Measurements from ENCODE around the gene CST8. TPM values are rescaled to one million over a fixed set of nuclear protein-coding genes. Genes with fewer than 3 reads are reported as not detected.

The CST8 gene
- total RNA-seq, 2 experiments from 2014 or later, result not detected

GRCh38 chr20:23532533-23532932 lies 41.6 kb downstream of the CST8 start:
- intact Hi-C loops (cut with micrococcal nuclease; ENCODE audit: unreplicated experiment), result no loop called here
- Histone ChIP-seq H3K27ac (ENCODE audit: low read depth, low read length, poor library complexity, severe bottlenecking) (no peak overlapping the region), H3K4me3 (ENCODE audit: low read depth, low read length, poor library complexity, severe bottlenecking) (no peak overlapping the region), H3K4me2 (ENCODE audit: low read length) (no peak overlapping the region), H2AFZ (ENCODE audit: low read length) (no peak overlapping the region), H3K36me3 (ENCODE audit: insufficient read depth, low read length) (no peaks in the 10 kb centered on the region), H3K4me1 (ENCODE audit: insufficient read depth, low read length, poor library complexity, severe bottlenecking) (no peaks in the 10 kb centered on the region), H3K79me2 (ENCODE audit: insufficient read depth, low read depth, low read length) (no peaks in the 10 kb centered on the region), H3K9me3 (ENCODE audit: low read length) (no peaks in the 10 kb centered on the region), H3K9me2 (ENCODE audit: insufficient read depth, low read length) (no peaks in the 10 kb centered on the region), H4K20me1 (ENCODE audit: insufficient read depth, low read length) (no peaks in the 10 kb centered on the region)
- DNase-seq (ENCODE audit: low spot score), result no peak
- TF ChIP-seq EZH2phosphoT487 (IDR thresholded peaks at IDR 0.05; ENCODE audit: borderline replicate concordance, low read depth, low read length), result no peak
- TF ChIP-seq CTCF (conservative IDR thresholded peaks at IDR 0.05; ENCODE audit: low read length), result no peak
- no TSS peak for BruUV-seq (replicated peaks)
- CTCF ChIA-PET (ENCODE audit: unreplicated experiment), result no interaction called here
- POLR2A ChIA-PET, result no interaction called here

- POLR2A ChIA-PET, result no interaction called here
- TF ChIP-seq EZH2phosphoT487 (IDR thresholded peaks at IDR 0.05; ENCODE audit: borderline replicate concordance, low read depth, low read length) (no peak), CTCF (conservative IDR thresholded peaks at IDR 0.05; ENCODE audit: low read length) (no peak)
Measured at GRCh38 chr20:23533161-23533560, 42.2 kb downstream of the CST8 start.

DNA sequence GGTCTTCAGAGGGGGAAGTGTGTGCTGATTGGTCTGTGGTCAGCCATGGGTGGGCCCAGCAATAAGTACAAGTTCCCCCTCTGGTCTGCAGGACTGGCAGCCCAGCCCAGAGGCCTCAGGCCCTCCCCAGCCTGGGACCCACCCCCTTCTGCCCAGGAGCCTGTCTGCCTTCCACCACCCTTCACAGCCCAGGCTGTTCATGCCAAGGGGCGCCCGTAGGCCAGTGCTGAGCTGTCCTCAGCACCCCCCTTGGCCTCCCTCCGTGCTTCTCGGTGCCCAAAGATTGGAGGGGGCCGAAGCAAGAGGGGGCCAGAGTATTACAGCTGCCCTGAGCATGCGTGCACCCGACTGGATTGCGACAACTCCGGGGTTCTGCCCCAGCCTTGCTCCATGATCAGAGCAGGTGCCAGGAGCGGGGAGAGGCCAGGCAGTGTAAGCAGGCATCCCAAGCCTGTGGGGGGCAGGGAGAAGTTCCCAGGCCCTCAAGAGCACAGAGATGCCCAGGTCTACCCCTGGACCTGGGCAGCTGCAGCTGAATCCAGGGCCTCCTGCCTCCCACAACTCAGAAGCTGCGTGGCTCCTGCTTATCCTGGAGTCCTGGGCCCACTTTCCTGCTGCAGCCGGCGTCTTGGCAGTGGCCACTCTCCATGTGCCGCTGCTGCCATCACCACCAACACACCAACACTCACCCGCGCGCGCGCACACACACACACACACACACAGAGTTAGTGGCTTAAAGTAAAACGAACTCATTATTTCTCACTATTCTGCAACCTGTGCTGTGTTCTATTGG lies 44.1 kb downstream of the CST8 start:
- H3K9me3 ChIP-seq (ENCODE audit: low read length), result no peaks in the 10 kb centered on the region
- H3K4me1 ChIP-seq (ENCODE audit: insufficient read depth, low read length, poor library complexity, severe bottlenecking), result no peaks in the 10 kb centered on the region
- TF ChIP-seq EZH2phosphoT487 (IDR thresholded peaks at IDR 0.05; ENCODE audit: borderline replicate concordance, low read depth, low read length) (no peak), CTCF (conservative IDR thresholded peaks at IDR 0.05; ENCODE audit: low read length) (no peak)
- intact Hi-C loops (cut with micrococcal nuclease; ENCODE audit: unreplicated experiment), result no loop called here
- no peak overlapping the region for H3K4me2 ChIP-seq (ENCODE audit: low read length)
- H2AFZ ChIP-seq (ENCODE audit: low read length), result no peak overlapping the region
- DNase-seq (ENCODE audit: low spot score), result no peak
- H3K36me3 ChIP-seq (ENCODE audit: insufficient read depth, low read length), result no peaks in the 10 kb centered on the region
- ChIA-PET POLR2A (interaction anchor here (0.6 kb wide), 1 partner anchor 35 kb away, joined by 3 read pairs; no protein-coding TSS in a partner anchor), CTCF (ENCODE audit: unreplicated experiment) (no interaction called here)
- H4K20me1 ChIP-seq (ENCODE audit: insufficient read depth, low read length), result no peaks in the 10 kb centered on the region
- no TSS peak for BruUV-seq (replicated peaks)
- no peak overlapping the region for H3K4me3 ChIP-seq (ENCODE audit: low read depth, low read length, poor library complexity, severe bottlenecking)
- no peaks in the 10 kb centered on the region for H3K9me2 ChIP-seq (ENCODE audit: insufficient read depth, low read length)
- no peaks in the 10 kb centered on the region for H3K79me2 ChIP-seq (ENCODE audit: insufficient read depth, low read depth, low read length)
- no peak overlapping the region for H3K27ac ChIP-seq (ENCODE audit: low read depth, low read length, poor library complexity, severe bottlenecking)

More at GRCh38 chr20:23533161-23533560, 42.2 kb downstream of the CST8 start:
- Histone ChIP-seq H3K4me2 (ENCODE audit: low read length) (no peak overlapping the region), H3K79me2 (ENCODE audit: insufficient read depth, low read depth, low read length) (no peaks in the 10 kb centered on the region), H3K9me3 (ENCODE audit: low read length) (no peaks in the 10 kb centered on the region), H3K4me1 (ENCODE audit: insufficient read depth, low read length, poor library complexity, severe bottlenecking) (no peaks in the 10 kb centered on the region), H3K36me3 (ENCODE audit: insufficient read depth, low read length) (no peaks in the 10 kb centered on the region), H3K4me3 (ENCODE audit: low read depth, low read length, poor library complexity, severe bottlenecking) (no peak overlapping the region), H4K20me1 (ENCODE audit: insufficient read depth, low read length) (no peaks in the 10 kb centered on the region), H2AFZ (ENCODE audit: low read length) (no peak overlapping the region), H3K9me2 (ENCODE audit: insufficient read depth, low read length) (no peaks in the 10 kb centered on the region), H3K27ac (ENCODE audit: low read depth, low read length, poor library complexity, severe bottlenecking) (no peak overlapping the region)
- CTCF ChIA-PET (ENCODE audit: unreplicated experiment), result no interaction called here
- intact Hi-C loops (cut with micrococcal nuclease; ENCODE audit: unreplicated experiment), result no loop called here
- BruUV-seq (replicated peaks), result no TSS peak
- no peak for DNase-seq (ENCODE audit: low spot score)
